SK-N-SH treated with all-trans-retinoic acid at 6 μM for 48 hours (cell line): ENCODE results near the gene AIRE.
"Not testable (repeated sequence)": the region's sequence is repeated elsewhere in the genome, so short reads cannot be mapped to it uniquely, and the experiment has no call there.

Experiments
- ATAC-seq: fragments of 200-7000 bp; cut with Tn5 transposase; 3 replicates; pipeline ENCODE4 v1.9.1; 2020; ENCODE audit warnings: mild to moderate bottlenecking, moderate library complexity
- ARNTL ChIP-seq: fragments of 450-650 bp; formaldehyde crosslinking; IDR thresholded peaks from 2 replicates; pipeline ENCODE4 v1.5.0; 2020; ENCODE audit warnings: low read depth, mild to moderate bottlenecking, moderate library complexity, borderline replicate concordance
- CREB5 ChIP-seq: fragments of 250-450 bp; sonication (Bioruptor Pico); IDR thresholded peaks from 2 replicates; pipeline ENCODE4 v1.5.1; 2020; ENCODE audit warnings: low read depth, mild to moderate bottlenecking, moderate library complexity
- CSDC2 ChIP-seq: fragments of 250-450 bp; sonication (Bioruptor Pico); IDR thresholded peaks from 2 replicates; pipeline ENCODE4 v1.5.0; 2020; ENCODE audit warnings: mild to moderate bottlenecking, moderate library complexity
- CSRNP3 ChIP-seq: fragments of 250-450 bp; sonication (Bioruptor Pico); IDR thresholded peaks from 2 replicates; pipeline ENCODE4 v1.5.1; 2021; ENCODE audit warnings: mild to moderate bottlenecking, moderate library complexity
- ESRRG ChIP-seq: fragments of 250-450 bp; sonication (Bioruptor Pico); IDR thresholded peaks from 2 replicates; pipeline ENCODE4 v1.6.1; 2021; ENCODE audit warnings: mild to moderate bottlenecking
- GLIS3 ChIP-seq: fragments of 250-450 bp; sonication (Bioruptor Pico); IDR thresholded peaks from 2 replicates; pipeline ENCODE4 v1.5.0; 2020; ENCODE audit warnings: mild to moderate bottlenecking, moderate library complexity
- ISL1 ChIP-seq: fragments of 250-450 bp; sonication (Bioruptor Pico); IDR thresholded peaks from 2 replicates; pipeline ENCODE4 v2.1.2; 2022; ENCODE audit warnings: mild to moderate bottlenecking, moderate library complexity
- OSR1 ChIP-seq: fragments of 250-450 bp; sonication (Bioruptor Pico); IDR thresholded peaks from 2 replicates; pipeline ENCODE4 v1.8.0; 2022; ENCODE audit warnings: moderate library complexity, mild to moderate bottlenecking, inconsistent platforms
- POU6F1 ChIP-seq: fragments of 250-450 bp; sonication (Bioruptor Pico); IDR thresholded peaks from 2 replicates; pipeline ENCODE4 v1.8.0; 2021; ENCODE audit warnings: low read depth, mild to moderate bottlenecking, moderate library complexity, borderline replicate concordance
- PPARA ChIP-seq: fragments of 250-450 bp; sonication (Bioruptor Pico); IDR thresholded peaks from 2 replicates; pipeline ENCODE4 v1.5.0; 2020; ENCODE audit warnings: mild to moderate bottlenecking, borderline replicate concordance
- RARB ChIP-seq: fragments of 250-450 bp; sonication (Bioruptor Pico); IDR thresholded peaks from 2 replicates; pipeline ENCODE4 v1.8.0; 2021; ENCODE audit warnings: mild to moderate bottlenecking, moderate library complexity
- SNAI2 ChIP-seq: fragments of 250-450 bp; sonication (Bioruptor Pico); IDR thresholded peaks from 2 replicates; pipeline ENCODE4 v1.5.0; 2020; ENCODE audit warnings: mild to moderate bottlenecking, moderate library complexity
- TOX ChIP-seq: fragments of 250-450 bp; sonication (Bioruptor Pico); IDR thresholded peaks from 2 replicates; pipeline ENCODE4 v1.8.0; 2021; ENCODE audit warnings: mild to moderate bottlenecking, moderate library complexity, borderline replicate concordance
- TSHZ2 ChIP-seq: fragments of 250-450 bp; sonication (Bioruptor Pico); IDR thresholded peaks from 2 replicates; pipeline ENCODE4 v1.5.0; 2020; ENCODE audit warnings: mild to moderate bottlenecking, moderate library complexity
- ZFP3 ChIP-seq: fragments of 250-450 bp; sonication (Bioruptor Pico); IDR thresholded peaks from 2 replicates; pipeline ENCODE4 v1.5.0; 2020; ENCODE audit warnings: mild to moderate bottlenecking, moderate library complexity
- ZFP30 ChIP-seq: fragments of 450-650 bp; formaldehyde crosslinking; IDR thresholded peaks from 2 replicates; pipeline ENCODE4 v1.5.0; 2022; ENCODE audit warnings: mild to moderate bottlenecking, moderate library complexity
- ZNF565 ChIP-seq: fragments of 450-650 bp; formaldehyde crosslinking; conservative IDR thresholded peaks from 2 replicates; pipeline ENCODE4 v1.5.0; 2020; ENCODE audit warnings: low read depth, mild to moderate bottlenecking, moderate library complexity
- ZNF70 ChIP-seq: fragments of 450-650 bp; formaldehyde crosslinking; IDR thresholded peaks from 2 replicates; pipeline ENCODE4 v1.5.0; 2020; ENCODE audit warnings: mild to moderate bottlenecking, moderate library complexity
- ZNF8 ChIP-seq: fragments of 450-650 bp; formaldehyde crosslinking; IDR thresholded peaks from 2 replicates; pipeline ENCODE4 v1.5.0; 2020; ENCODE audit warnings: mild to moderate bottlenecking, moderate library complexity

Gene AIRE

GRCh38 chr21:44282370-44282769 is 3.3 kb upstream of the AIRE start (continued):
- TF ChIP-seq ZNF70 (CRISPR knock-in tag) (no peak), TSHZ2 (CRISPR knock-in tag) (no peak)

- ATAC-seq: not testable (repeated sequence)
Measured at GRCh38 chr21:44283211-44283785, 2.4 kb upstream of the AIRE start.

- ATAC-seq: no peak
- TF ChIP-seq PPARA (CRISPR knock-in tag) (no peak), OSR1 (CRISPR knock-in tag) (no peak), CREB5 (CRISPR knock-in tag) (no peak), SNAI2 (no peak), ZNF565 (CRISPR knock-in tag) (no peak), ZNF70 (CRISPR knock-in tag) (no peak), ZNF8 (CRISPR knock-in tag) (no peak), ZFP3 (CRISPR knock-in tag) (no peak), ZFP30 (CRISPR knock-in tag) (no peak), CSDC2 (CRISPR knock-in tag) (no peak), GLIS3 (CRISPR knock-in tag) (no peak), ESRRG (CRISPR knock-in tag) (no peak), POU6F1 (no peak), CSRNP3 (CRISPR knock-in tag) (no peak), TOX (no peak), TSHZ2 (CRISPR knock-in tag) (no peak)
Measured at GRCh38 chr21:44283948-44284347, 1.7 kb upstream of the AIRE start.

- no peak for ATAC-seq
- TF ChIP-seq ISL1 (CRISPR knock-in tag): no peak
- TF ChIP-seq RARB (CRISPR knock-in tag): no peak
- TF ChIP-seq CSDC2 (CRISPR knock-in tag): no peak
- no peak for TF ChIP-seq GLIS3 (CRISPR knock-in tag)
- no peak for TF ChIP-seq ZNF8 (CRISPR knock-in tag)
- TF ChIP-seq ESRRG (CRISPR knock-in tag): no peak
- TF ChIP-seq TSHZ2 (CRISPR knock-in tag): no peak
- no peak for TF ChIP-seq ZNF70 (CRISPR knock-in tag)
- no peak for TF ChIP-seq CREB5 (CRISPR knock-in tag)
- TF ChIP-seq ZFP3 (CRISPR knock-in tag): no peak
- TF ChIP-seq ARNTL (CRISPR knock-in tag): no peak
- TF ChIP-seq PPARA (CRISPR knock-in tag): no peak
- no peak for TF ChIP-seq OSR1 (CRISPR knock-in tag)
Measured at GRCh38 chr21:44286086-44286715, 525 bp downstream of the AIRE start.
